GM12892 (cell line): ENCODE data around the gene SMAD1.
"Not testable (repeated sequence)": the region's sequence is repeated elsewhere in the genome, so short reads cannot be mapped to it uniquely, and the experiment has no call there.

ENCODE experiments used
- POLR2A ChIP-seq: IDR thresholded peaks from 2 replicates; pipeline ENCODE4 v1.6.1; 2011; ENCODE audit warnings: low read depth, low read length, control low read depth
- POLR2AphosphoS5 ChIP-seq: IDR thresholded peaks from 2 replicates; pipeline ENCODE4 v1.6.1; 2011; ENCODE audit warnings: low read depth, low read length, control low read depth
- TAF1 ChIP-seq: IDR thresholded peaks from 2 replicates; pipeline ENCODE4 v1.6.1; 2011; ENCODE audit warnings: low read depth, mild to moderate bottlenecking, control low read depth, low read length, borderline replicate concordance

DNA sequence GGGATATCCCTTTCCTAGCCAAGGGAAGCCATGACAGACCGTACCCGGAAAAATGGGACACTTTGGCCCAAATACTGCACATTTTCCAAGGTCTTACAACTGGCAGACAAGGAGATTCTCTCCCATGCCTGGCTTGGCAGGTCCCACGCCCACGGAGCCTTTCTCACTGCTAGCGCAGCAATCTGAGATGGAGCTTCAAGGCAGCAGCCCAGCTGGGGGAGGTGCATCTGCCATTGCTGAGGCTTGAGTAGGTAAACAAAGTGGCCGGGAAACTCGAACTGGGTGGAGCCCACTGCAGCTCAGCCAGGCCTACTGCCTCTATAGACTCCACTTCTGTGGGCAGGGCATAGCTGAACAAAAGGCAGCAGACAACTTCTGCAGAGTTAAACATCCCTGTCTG lies 92.9 kb downstream of the SMAD1 start:
- TF ChIP-seq POLR2A, TAF1, POLR2AphosphoS5: not testable (repeated sequence)
